H1 (cell line): ENCODE measurements around the gene UBN1. TPM values are rescaled to one million over a fixed set of nuclear protein-coding genes. Genes with fewer than 3 reads are reported as not detected.

ENCODE experiments used
- CTCF ChIA-PET: fragments of 300-600 bp; sonication (Branson Sonifier 250); formaldehyde crosslinking; loops from one replicate; lab custom pipeline; 2021; ENCODE audit not compliant: partially characterized antibody; lab: Charles Lee
- POLR2A ChIA-PET: fragments of 300-600 bp; sonication (Branson Sonifier 250); formaldehyde crosslinking; loops from one replicate; lab custom pipeline; 2021; ENCODE audit warnings: inconsistent platforms; ENCODE audit not compliant: partially characterized antibody; lab: Charles Lee
- DNase-seq, 2 experiments: peaks; one replicate each; pipeline versions ENCODE4 v3.0.0 to v3.0.0-alpha.2; 2010 to 2022; ENCODE audit warnings: low spot score in 2 of 2, low read depth in 1 of 2, mixed read lengths in 1 of 2
- FAIRE-seq: peaks from 2 replicates; lab custom pipeline; 2011; peaks lifted over from hg19 to GRCh38; lab: Jason Lieb, UNC
- H2AFZ ChIP-seq: 2 replicates; pipeline ENCODE4 v1.8.1; 2012; ENCODE audit warnings: low read length, inconsistent platforms
- H2AK5ac ChIP-seq: 2 replicates; pipeline ENCODE4 v1.6.1; 2013; ENCODE audit warnings: low read depth, low read length
- H2BK120ac ChIP-seq: replicated peaks from 2 replicates; pipeline ENCODE3; 2013; ENCODE audit warnings: low read depth, low read length, inconsistent platforms
- H2BK12ac ChIP-seq: 2 replicates; pipeline ENCODE4 v1.6.1; 2013; ENCODE audit warnings: low read depth, low read length
- H2BK15ac ChIP-seq: 2 replicates; pipeline ENCODE4 v1.6.1; 2013; ENCODE audit warnings: low read length
- H2BK20ac ChIP-seq: 2 replicates; pipeline ENCODE4 v1.6.1; 2013; ENCODE audit warnings: low read length
- H2BK5ac ChIP-seq: 2 replicates; pipeline ENCODE4 v1.6.1; 2013; ENCODE audit warnings: low read depth, low read length
- H3K14ac ChIP-seq: 2 replicates; pipeline ENCODE4 v1.6.1; 2013; ENCODE audit warnings: inconsistent platforms; ENCODE audit not compliant: insufficient read length
- H3K18ac ChIP-seq: 2 replicates; pipeline ENCODE4 v1.6.1; 2013; ENCODE audit warnings: low read length; ENCODE audit errors: extremely low read depth
- H3K23ac ChIP-seq: 2 replicates; pipeline ENCODE4 v1.6.1; 2013; ENCODE audit warnings: inconsistent platforms; ENCODE audit not compliant: insufficient read length
- H3K23me2 ChIP-seq: 2 replicates; pipeline ENCODE4 v1.6.1; 2013; ENCODE audit warnings: low read depth, low read length
- H3K27ac ChIP-seq: 2 replicates; pipeline ENCODE4 v1.6.1; 2011; ENCODE audit warnings: low read depth, low read length, inconsistent platforms
- H3K27me3 ChIP-seq, 4 experiments: replicated peaks in 1 of 4; 1 replicate in 1 of 4; 2 replicates in 3 of 4; pipeline versions ENCODE4 v1.6.1 to v1.8.1; 2011 to 2013; ENCODE audit warnings: low read length in 3 of 4, mild to moderate bottlenecking in 3 of 4, inconsistent platforms in 2 of 4, mixed read lengths in 2 of 4, moderate library complexity in 1 of 4; ENCODE audit not compliant: control insufficient read depth in 3 of 4, insufficient read depth in 3 of 4; ENCODE audit errors: extremely low read depth in 1 of 4
- H3K36me3 ChIP-seq, 4 experiments: 2 replicates each; pipeline versions ENCODE4 v1.6.1 to v1.8.1; 2011 to 2013; ENCODE audit warnings: mild to moderate bottlenecking in 4 of 4, low read length in 3 of 4, moderate library complexity in 2 of 4, control low read depth in 1 of 4, inconsistent platforms in 1 of 4; ENCODE audit not compliant: insufficient read depth in 4 of 4, control insufficient read depth in 2 of 4
- H3K4ac ChIP-seq: replicated peaks from 2 replicates; pipeline ENCODE3; 2013; ENCODE audit warnings: low read length, low read depth, mixed read lengths, inconsistent platforms; ENCODE audit not compliant: insufficient read length
- H3K4me1 ChIP-seq, 4 experiments: replicated peaks in 1 of 4; 1 replicate in 1 of 4; 2 replicates in 3 of 4; pipeline versions ENCODE4 v1.6.1 to v1.8.1; 2011 to 2013; ENCODE audit warnings: low read length in 3 of 4, inconsistent platforms in 2 of 4, mixed read lengths in 1 of 4; ENCODE audit not compliant: insufficient read depth in 4 of 4, control insufficient read depth in 3 of 4
- H3K4me2 ChIP-seq, 2 experiments: 2 replicates each; pipeline versions ENCODE4 v1.6.1 to v1.8.1; 2011 to 2013; ENCODE audit warnings: low read depth in 2 of 2, low read length in 2 of 2, control low read depth in 1 of 2, inconsistent platforms in 1 of 2, mild to moderate bottlenecking in 1 of 2; ENCODE audit not compliant: insufficient read depth in 1 of 2
- H3K4me3 ChIP-seq, 4 experiments: fragments of 200-600, 300-600 bp in 1 of 4; sonication (generic), shearing (Covaris generic), sonication (Bioruptor Twin) in 1 of 4; 2 replicates each; pipeline versions ENCODE4 v1.5.1 to v1.8.1; 2011 to 2016; ENCODE audit warnings: low read length in 4 of 4, low read depth in 3 of 4, control low read depth in 2 of 4, inconsistent platforms in 2 of 4, mild to moderate bottlenecking in 2 of 4, mixed read lengths in 1 of 4, moderate library complexity in 1 of 4; ENCODE audit not compliant: insufficient read depth in 2 of 4; ENCODE audit errors: extremely low read depth in 1 of 4
- H3K56ac ChIP-seq: replicated peaks from 2 replicates; pipeline ENCODE3; 2013; ENCODE audit warnings: low read depth, mild to moderate bottlenecking, mixed read lengths, low read length, inconsistent platforms; ENCODE audit not compliant: insufficient read length
- H3K79me1 ChIP-seq: 2 replicates; pipeline ENCODE4 v1.6.1; 2013; ENCODE audit warnings: low read depth, low read length, control low read depth
- H3K79me2 ChIP-seq, 2 experiments: 2 replicates each; pipeline versions ENCODE4 v1.6.1 to v1.8.1; 2012 to 2013; ENCODE audit warnings: low read length in 2 of 2, mild to moderate bottlenecking in 2 of 2, inconsistent platforms in 1 of 2; ENCODE audit not compliant: insufficient read depth in 2 of 2, control insufficient read depth in 1 of 2
- H3K9ac ChIP-seq, 4 experiments: replicated peaks in 1 of 4; 1 replicate in 1 of 4; 2 replicates in 3 of 4; pipeline versions ENCODE4 v1.6.1 to v1.8.1; 2011 to 2013; ENCODE audit warnings: low read depth in 3 of 4, low read length in 3 of 4, control low read depth in 2 of 4, mild to moderate bottlenecking in 2 of 4, moderate library complexity in 2 of 4, inconsistent platforms in 1 of 4; ENCODE audit errors: extremely low read depth in 1 of 4
- H3K9me3 ChIP-seq, 2 experiments: 2 replicates each; pipeline versions ENCODE4 v1.6.1 to v1.8.1; 2012 to 2013; ENCODE audit warnings: mild to moderate bottlenecking in 2 of 2, moderate library complexity in 2 of 2, control low read depth in 1 of 2, inconsistent platforms in 1 of 2, low read depth in 1 of 2, low read length in 1 of 2, mixed read lengths in 1 of 2; ENCODE audit not compliant: insufficient read depth in 2 of 2
- H4K20me1 ChIP-seq, 2 experiments: replicated peaks in 1 of 2; 2 replicates each; pipeline versions ENCODE3 to v1.8.1; 2011 to 2013; ENCODE audit warnings: inconsistent platforms in 2 of 2, low read length in 2 of 2, mild to moderate bottlenecking in 1 of 2; ENCODE audit not compliant: insufficient read depth in 2 of 2, control insufficient read depth in 1 of 2
- H4K5ac ChIP-seq: 2 replicates; pipeline ENCODE4 v1.6.1; 2013; ENCODE audit warnings: low read length, low read depth, mixed read lengths, inconsistent platforms; ENCODE audit not compliant: insufficient read length
- H4K8ac ChIP-seq: 2 replicates; pipeline ENCODE4 v1.8.0; 2013; ENCODE audit warnings: mild to moderate bottlenecking, moderate library complexity, low read length, inconsistent platforms; ENCODE audit not compliant: insufficient read depth; ENCODE audit errors: extremely low read depth
- H4K91ac ChIP-seq: replicated peaks from 2 replicates; pipeline ENCODE3; 2013; ENCODE audit warnings: low read length, mixed read lengths, inconsistent platforms; ENCODE audit not compliant: insufficient read length
- SUZ12 ChIP-seq: fragments of 200-600 bp; sonication (generic); IDR thresholded peaks from 2 replicates; pipeline ENCODE4 v1.6.1; 2012; ENCODE audit warnings: mild to moderate bottlenecking, inconsistent platforms, low read length, moderate library complexity, mixed read lengths
- WGBS, 2 experiments: shearing (Covaris generic) in 1 of 2; methylation state at CpG; one replicate each; pipeline versions ENCODE4 v1.1.6 to v1.1.7; 2013 to 2015; ENCODE audit warnings: low lambda C conversion rate in 2 of 2, mixed read lengths in 2 of 2, inconsistent platforms in 1 of 2, low coverage in 1 of 2, missing lambda C conversion rate in 1 of 2; ENCODE audit not compliant: insufficient replicate concordance in 2 of 2, insufficient coverage in 1 of 2, insufficient read length in 1 of 2; ENCODE audit errors: extremely low coverage in 1 of 2, missing lambda C conversion rate in 1 of 2; 5-methylcytosine and 5-hydroxymethylcytosine counted together
- polyA plus RNA-seq, 7 experiments: library from polyadenylated mRNA; depleted of rRNA in 3 of 7; stranded (reverse) in 5 of 7; unstranded in 2 of 7; fragments of >200 nt in 5 of 7; fragments of 200-250 nt in 2 of 7; gene quantifications; 1 replicate in 5 of 7; 2 replicates in 1 of 7; 4 replicates in 1 of 7; pipeline versions ENCODE4 v1.2.1 to v1.2.3, GENCODE V29; 2011 to 2013; ENCODE audit warnings: missing spikeins in 2 of 7, mixed read lengths in 2 of 7
- total RNA-seq: library from RNA; stranded (reverse); fragmentation: NEBNext Ultra II Directional; extraction: Animal tissue kit (Norgen Biotek cat#: 25700); gene quantifications from 2 replicates; pipeline ENCODE4 v1.2.1, GENCODE V29; 2021
- TF ChIP-seq, protein P1 (sequence below): IDR thresholded peaks from 2 replicates; pipeline ENCODE4 v1.6.1; 2012; ENCODE audit warnings: low read length, inconsistent platforms

Gene UBN1
- total and polyA plus RNA-seq, 2 of the 8 experiments (the other 6 are each of a cell fraction or from before 2014, with no cell fraction given), result 16.2 to 37.0 TPM

GRCh38 chr16:4917117-4917516 lies 69.8 kb downstream of the UBN1 start:
- no peak overlapping the region for H2BK5ac ChIP-seq
- H4K5ac ChIP-seq, result no peak overlapping the region
- POLR2A ChIA-PET, result interaction anchor here (1.2 kb wide), 1 partner anchor 24 kb away, joined by 3 read pairs; no protein-coding TSS in a partner anchor
- H3K23ac ChIP-seq, result no peak overlapping the region
- H4K20me1 ChIP-seq, result peaks cover 0 to 1% of the 10 kb centered on the region in 2 experiments
- H3K4me2 ChIP-seq, result no peak overlapping the region
- H3K27ac ChIP-seq, result no peak overlapping the region
- WGBS, 2 experiments, result 77% methylated on average over 4 of the region's 4 CpGs; no CpG with 5 or more reads in 1 of the 2 experiments
- H3K4me3 ChIP-seq, result no peak overlapping the region
- FAIRE-seq (no peak), DNase-seq (no peak)
- peaks cover 3% of the 10 kb centered on the region; the same call in 1 of the 2 replicates for H3K79me1 ChIP-seq
- H2BK120ac ChIP-seq, result no peak overlapping the region
- TF ChIP-seq, protein P1, sequence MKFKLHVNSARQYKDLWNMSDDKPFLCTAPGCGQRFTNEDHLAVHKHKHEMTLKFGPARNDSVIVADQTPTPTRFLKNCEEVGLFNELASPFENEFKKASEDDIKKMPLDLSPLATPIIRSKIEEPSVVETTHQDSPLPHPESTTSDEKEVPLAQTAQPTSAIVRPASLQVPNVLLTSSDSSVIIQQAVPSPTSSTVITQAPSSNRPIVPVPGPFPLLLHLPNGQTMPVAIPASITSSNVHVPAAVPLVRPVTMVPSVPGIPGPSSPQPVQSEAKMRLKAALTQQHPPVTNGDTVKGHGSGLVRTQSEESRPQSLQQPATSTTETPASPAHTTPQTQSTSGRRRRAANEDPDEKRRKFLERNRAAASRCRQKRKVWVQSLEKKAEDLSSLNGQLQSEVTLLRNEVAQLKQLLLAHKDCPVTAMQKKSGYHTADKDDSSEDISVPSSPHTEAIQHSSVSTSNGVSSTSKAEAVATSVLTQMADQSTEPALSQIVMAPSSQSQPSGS, result no peak
- TF ChIP-seq SUZ12, result no peak
- H3K23me2 ChIP-seq, result no peaks in the 10 kb centered on the region
- H3K79me2 ChIP-seq, result no peaks in the 10 kb centered on the region
- H2AFZ ChIP-seq, result no peak overlapping the region
- no peak overlapping the region for H3K9ac ChIP-seq
- no peaks in the 10 kb centered on the region for H3K9me3 ChIP-seq
- H3K18ac ChIP-seq, result no peak overlapping the region
- no peak overlapping the region for H3K4ac ChIP-seq
- no peak overlapping the region for H2BK15ac ChIP-seq
- H2BK12ac ChIP-seq, result no peak overlapping the region
- H4K91ac ChIP-seq, result no peak overlapping the region
- no peak overlapping the region for H4K8ac ChIP-seq
- no peaks in the 10 kb centered on the region for H3K27me3 ChIP-seq
- H2AK5ac ChIP-seq, result no peak overlapping the region
- no peak overlapping the region for H3K56ac ChIP-seq
- H3K4me1 ChIP-seq, result peaks cover 0 to 8% (median 4%) of the 10 kb centered on the region in 4 experiments; a peak in 5 of 7 replicates
- no peaks in the 10 kb centered on the region for H3K36me3 ChIP-seq
- H3K14ac ChIP-seq, result no peak overlapping the region
- CTCF ChIA-PET, result no interaction called here
- no peak overlapping the region for H2BK20ac ChIP-seq
